H1 (cell line): ENCODE measurements around the gene LRP1-AS.

Experiments
- EP300 ChIP-seq, 2 experiments: IDR thresholded peaks; 1 replicate in 1 of 2; 2 replicates in 1 of 2; pipeline ENCODE4 v1.6.1; 2011 to 2012; ENCODE audit warnings: low read depth in 2 of 2, low read length in 2 of 2, mild to moderate bottlenecking in 2 of 2, borderline replicate concordance in 1 of 2, inconsistent platforms in 1 of 2, moderate library complexity in 1 of 2
- JUN ChIP-seq: IDR thresholded peaks from 2 replicates; pipeline ENCODE4 v1.6.1; 2011; ENCODE audit warnings: low read depth, mild to moderate bottlenecking, improper control_type of control experiment, low read length
- RAD21 ChIP-seq, 2 experiments: IDR thresholded peaks in 1 of 2; conservative IDR thresholded peaks in 1 of 2; 2 replicates each; pipeline ENCODE4 v1.6.1; 2011; ENCODE audit warnings: low read depth in 2 of 2, low read length in 2 of 2, improper control_type of control experiment in 1 of 2, inconsistent platforms in 1 of 2, mild to moderate bottlenecking in 1 of 2, moderate library complexity in 1 of 2
- SIN3A ChIP-seq, 2 experiments: IDR thresholded peaks in 1 of 2; conservative IDR thresholded peaks in 1 of 2; 2 replicates each; pipeline ENCODE4 v1.6.1; 2011 to 2012; ENCODE audit warnings: low read length in 2 of 2, improper control_type of control experiment in 1 of 2, low read depth in 1 of 2, mild to moderate bottlenecking in 1 of 2
- SIRT6 ChIP-seq: IDR thresholded peaks from one replicate; pipeline ENCODE4 v1.7.1; 2012; ENCODE audit warnings: low read length, inconsistent platforms
- TBP ChIP-seq: IDR thresholded peaks from 2 replicates; pipeline ENCODE4 v1.6.1; 2011; ENCODE audit warnings: low read depth, low read length, improper control_type of control experiment
- TCF12 ChIP-seq: IDR thresholded peaks from 2 replicates; pipeline ENCODE4 v1.6.1; 2011; ENCODE audit warnings: low read depth, mild to moderate bottlenecking, low read length
- TF ChIP-seq, protein P1 (sequence below): IDR thresholded peaks from 2 replicates; pipeline ENCODE4 v1.6.1; 2012; ENCODE audit warnings: low read length, inconsistent platforms

DNA sequence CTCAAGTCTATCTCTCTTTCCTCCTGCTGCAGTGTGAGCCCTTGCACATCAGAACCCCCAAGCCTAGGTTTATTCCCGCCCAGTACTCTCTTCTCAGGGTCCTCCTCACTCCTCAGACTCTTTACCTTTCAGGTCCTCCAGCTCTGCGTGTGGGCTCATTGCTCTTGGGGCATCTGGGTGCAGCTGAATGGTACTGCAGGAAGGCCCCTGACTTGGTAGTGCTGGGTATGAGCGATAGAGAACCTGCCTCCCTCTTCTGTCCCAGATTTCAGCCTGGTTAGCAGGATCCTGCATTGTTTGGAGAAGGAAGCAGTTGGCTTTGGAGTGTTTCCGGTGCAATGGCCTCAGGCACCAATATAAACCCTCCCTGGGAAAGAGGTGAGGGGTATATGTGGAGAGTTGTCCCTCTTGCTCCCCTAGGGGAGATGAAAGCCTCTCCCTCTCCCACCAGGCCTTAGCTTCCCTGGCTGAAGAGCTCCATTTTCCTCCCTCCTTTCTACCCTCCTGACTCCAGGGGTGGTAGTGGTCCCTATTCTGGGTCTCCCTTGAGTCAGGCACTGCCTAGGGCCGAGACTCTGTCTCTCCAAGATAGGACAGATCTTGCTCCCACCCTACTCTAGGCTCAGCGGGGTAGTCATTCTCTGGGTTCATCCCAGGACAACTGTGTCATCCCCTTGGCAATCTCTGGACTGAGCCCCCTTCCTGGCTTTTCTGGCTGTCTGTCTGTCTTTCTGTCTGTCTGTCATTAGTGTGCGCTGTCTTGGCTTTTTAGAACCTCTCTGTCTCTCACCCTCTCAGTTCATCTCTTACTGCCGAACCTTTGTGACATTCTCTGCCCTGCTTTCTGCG lies 15.3 kb downstream of the LRP1-AS start:
- TF ChIP-seq RAD21 (IDR thresholded peaks at IDR 0.05 in 1 of 2, conservative IDR thresholded peaks at IDR 0.05 in 1 of 2; ENCODE audit: low read depth in 2 of 2, low read length in 2 of 2) (no peak), SIN3A (conservative IDR thresholded peaks at IDR 0.05 in 1 of 2, IDR thresholded peaks at IDR 0.05 in 1 of 2; ENCODE audit: low read depth in 1 of 2, low read length in 2 of 2) (no peak), TCF12 (no peak), SIRT6 (no peak), JUN (no peak), TBP (no peak), EP300 (IDR thresholded peaks at IDR 0.05; ENCODE audit: borderline replicate concordance in 1 of 2, low read depth in 2 of 2, low read length in 2 of 2) (no peak)
- TF ChIP-seq, protein P1, sequence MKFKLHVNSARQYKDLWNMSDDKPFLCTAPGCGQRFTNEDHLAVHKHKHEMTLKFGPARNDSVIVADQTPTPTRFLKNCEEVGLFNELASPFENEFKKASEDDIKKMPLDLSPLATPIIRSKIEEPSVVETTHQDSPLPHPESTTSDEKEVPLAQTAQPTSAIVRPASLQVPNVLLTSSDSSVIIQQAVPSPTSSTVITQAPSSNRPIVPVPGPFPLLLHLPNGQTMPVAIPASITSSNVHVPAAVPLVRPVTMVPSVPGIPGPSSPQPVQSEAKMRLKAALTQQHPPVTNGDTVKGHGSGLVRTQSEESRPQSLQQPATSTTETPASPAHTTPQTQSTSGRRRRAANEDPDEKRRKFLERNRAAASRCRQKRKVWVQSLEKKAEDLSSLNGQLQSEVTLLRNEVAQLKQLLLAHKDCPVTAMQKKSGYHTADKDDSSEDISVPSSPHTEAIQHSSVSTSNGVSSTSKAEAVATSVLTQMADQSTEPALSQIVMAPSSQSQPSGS, result no peak
